ENCODE measurements around the gene NCOR2.

The NCOR2 gene

GRCh38 chr12:124551268-124552144 lies 15.9 kb downstream of the NCOR2 start:
- Histone ChIP-seq H3K36me3 (ENCODE audit: control insufficient read depth, insufficient read depth, low read length) (no peaks in the 10 kb centered on the region), H3K4me3 (ENCODE audit: insufficient read depth, low read depth, low read length) (no peak overlapping the region), H3K9me3 (ENCODE audit: control insufficient read depth, low read length) (no peaks in the 10 kb centered on the region), H3K4me1 (ENCODE audit: control insufficient read depth, insufficient read depth, low read length) (peaks cover 30% of the 10 kb centered on the region), H3K27me3 (ENCODE audit: control insufficient read depth, insufficient read depth, low read length, poor library complexity, severe bottlenecking) (no peaks in the 10 kb centered on the region), H3K27ac (ENCODE audit: insufficient read depth, low read depth, low read length, poor library complexity, severe bottlenecking) (peak overlapping the region; percentile 74)
- WGBS, 2 experiments: 42 to 43% methylated on average over 25 of the region's 25 CpGs

DNA sequence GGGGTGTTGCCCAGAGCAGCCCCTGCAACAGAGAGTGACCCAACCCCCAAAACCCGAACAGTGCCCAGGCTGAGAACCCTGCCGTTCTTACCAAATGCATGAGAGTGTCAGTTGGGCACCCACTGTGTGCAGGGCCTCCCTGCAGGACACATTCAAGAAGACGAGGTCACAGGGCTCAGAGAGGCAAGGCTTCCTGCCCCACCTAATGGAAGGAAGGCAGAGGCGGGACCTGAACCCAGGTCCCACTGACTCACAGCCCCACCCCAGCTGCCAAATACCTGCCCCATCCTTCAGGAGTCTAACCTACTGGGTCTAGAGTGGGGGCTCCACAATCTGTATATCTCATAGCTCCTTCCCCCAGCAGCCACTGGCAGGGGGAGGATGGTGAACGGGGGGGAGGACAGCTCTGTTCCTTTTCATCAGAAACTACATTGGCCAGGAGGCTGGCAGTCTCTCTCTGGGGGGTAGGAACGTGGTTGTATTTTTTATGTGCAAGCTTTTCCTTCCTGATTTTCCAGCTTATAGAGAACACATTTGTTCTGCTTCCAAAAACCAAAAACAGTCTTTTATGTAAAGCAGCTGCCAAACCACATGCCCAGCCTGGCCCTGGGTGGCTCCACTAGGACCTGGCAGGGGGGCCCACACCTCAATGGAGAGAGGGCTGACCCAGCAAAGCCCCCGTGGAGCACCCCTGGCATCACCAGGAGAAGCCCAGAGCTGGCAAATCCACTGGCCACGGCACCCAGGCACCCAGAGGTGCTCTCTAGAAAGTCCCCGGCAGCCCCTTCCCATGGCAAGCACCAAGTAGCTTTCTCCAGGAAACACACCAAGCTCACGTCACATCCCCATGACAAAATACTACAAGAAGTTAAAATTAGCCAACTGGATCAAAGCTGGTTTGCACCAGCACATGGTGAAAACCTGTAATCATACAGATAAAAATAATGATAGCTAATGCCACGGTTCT lies 17.0 kb downstream of the NCOR2 start:
- WGBS, 2 experiments: 82 to 85% methylated on average over 10 to 11 of the region's 11 CpGs
- H3K4me1 ChIP-seq (ENCODE audit: control insufficient read depth, insufficient read depth, low read length): peaks cover 39% of the 10 kb centered on the region
- H3K4me3 ChIP-seq (ENCODE audit: insufficient read depth, low read depth, low read length): no peak overlapping the region
- H3K36me3 ChIP-seq (ENCODE audit: control insufficient read depth, insufficient read depth, low read length): no peaks in the 10 kb centered on the region
- no peak overlapping the region for H3K27ac ChIP-seq (ENCODE audit: insufficient read depth, low read depth, low read length, poor library complexity, severe bottlenecking)
- no peaks in the 10 kb centered on the region for H3K27me3 ChIP-seq (ENCODE audit: control insufficient read depth, insufficient read depth, low read length, poor library complexity, severe bottlenecking)
- no peaks in the 10 kb centered on the region for H3K9me3 ChIP-seq (ENCODE audit: control insufficient read depth, low read length)

DNA sequence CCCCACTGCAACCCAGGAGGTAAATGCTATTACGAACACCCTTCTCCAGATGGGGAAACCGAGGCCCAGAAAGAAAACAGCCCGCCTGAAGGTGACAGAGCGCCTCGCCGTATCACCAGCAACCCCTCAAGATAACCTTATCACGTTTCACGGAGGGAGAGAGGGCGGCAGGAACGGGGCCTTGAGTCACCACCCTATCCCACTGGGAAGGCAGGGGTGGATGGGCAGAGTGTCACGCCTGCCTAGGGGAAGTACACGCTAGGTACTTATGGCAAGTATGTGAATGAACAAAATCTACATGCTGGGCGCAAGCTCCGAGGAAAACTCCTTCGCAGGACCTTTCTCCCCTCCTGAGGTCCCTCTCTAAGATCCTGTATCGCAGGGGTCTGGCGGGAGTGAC lies 17.8 kb downstream of the NCOR2 start:
- H3K27me3 ChIP-seq (ENCODE audit: control insufficient read depth, insufficient read depth, low read length, poor library complexity, severe bottlenecking): no peaks in the 10 kb centered on the region
- H3K9me3 ChIP-seq (ENCODE audit: control insufficient read depth, low read length): no peaks in the 10 kb centered on the region
- no peak overlapping the region for H3K27ac ChIP-seq (ENCODE audit: insufficient read depth, low read depth, low read length, poor library complexity, severe bottlenecking)
- no peaks in the 10 kb centered on the region for H3K36me3 ChIP-seq (ENCODE audit: control insufficient read depth, insufficient read depth, low read length)
- H3K4me1 ChIP-seq (ENCODE audit: control insufficient read depth, insufficient read depth, low read length): peaks cover 43% of the 10 kb centered on the region
- H3K4me3 ChIP-seq (ENCODE audit: insufficient read depth, low read depth, low read length): no peak overlapping the region
- 89 to 94% methylated on average over 17 of the region's 17 CpGs for WGBS, 2 experiments

DNA sequence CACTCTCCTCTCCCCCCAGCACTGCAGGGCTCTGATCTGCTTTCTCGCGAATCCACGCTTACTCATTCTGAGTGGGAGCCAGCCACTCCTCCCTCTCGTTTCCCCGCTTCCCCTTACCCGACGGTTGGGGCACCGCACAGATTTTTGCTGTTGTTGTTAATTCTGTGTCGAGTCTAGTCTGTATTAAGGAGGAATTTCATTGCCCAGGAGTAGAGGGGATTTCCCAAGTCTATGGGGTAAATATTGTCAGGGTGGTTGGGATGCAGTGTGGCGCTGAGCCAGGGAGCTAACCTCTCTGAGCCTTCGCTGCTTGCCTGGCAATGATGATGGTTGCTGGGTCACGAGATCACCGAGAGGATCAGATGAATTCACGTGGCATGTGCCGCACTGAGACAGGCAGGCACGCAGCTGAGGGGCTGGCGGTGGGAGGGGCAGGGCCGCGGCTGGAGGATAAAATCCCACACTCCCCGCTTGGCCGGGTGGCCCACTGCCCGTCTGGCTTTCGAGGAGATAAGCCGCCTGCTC lies 18.5 kb downstream of the NCOR2 start:
- Histone ChIP-seq H3K27ac (ENCODE audit: insufficient read depth, low read depth, low read length, poor library complexity, severe bottlenecking) (no peak overlapping the region), H3K27me3 (ENCODE audit: control insufficient read depth, insufficient read depth, low read length, poor library complexity, severe bottlenecking) (no peaks in the 10 kb centered on the region), H3K9me3 (ENCODE audit: control insufficient read depth, low read length) (no peaks in the 10 kb centered on the region), H3K4me1 (ENCODE audit: control insufficient read depth, insufficient read depth, low read length) (peaks cover 50% of the 10 kb centered on the region), H3K4me3 (ENCODE audit: insufficient read depth, low read depth, low read length) (no peak overlapping the region), H3K36me3 (ENCODE audit: control insufficient read depth, insufficient read depth, low read length) (no peaks in the 10 kb centered on the region)
- WGBS, 2 experiments: 85 to 86% methylated on average over 24 of the region's 24 CpGs

DNA sequence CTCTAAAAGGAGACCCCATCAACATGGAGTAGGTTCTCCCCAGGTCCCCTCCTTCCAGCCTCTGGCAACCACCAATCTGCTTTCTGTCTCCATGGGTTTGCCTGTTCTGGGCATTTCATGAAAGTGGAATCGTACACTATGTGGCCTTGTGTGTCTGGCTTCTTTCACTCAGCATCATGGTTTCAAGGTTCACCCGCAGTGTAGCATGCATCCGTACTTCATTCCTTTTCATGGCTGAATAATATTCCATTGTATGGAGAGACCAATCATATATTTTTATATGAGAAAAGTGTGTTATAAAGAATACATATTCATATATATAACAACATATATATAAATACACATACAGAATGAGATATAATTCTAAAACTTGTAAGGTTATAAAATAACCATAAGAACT lies 19.8 kb downstream of the NCOR2 start:
- H3K4me1 ChIP-seq (ENCODE audit: control insufficient read depth, insufficient read depth, low read length): peaks cover 61% of the 10 kb centered on the region
- 95 to 98% methylated on average over 2 to 3 of the region's 3 CpGs for WGBS, 2 experiments

DNA sequence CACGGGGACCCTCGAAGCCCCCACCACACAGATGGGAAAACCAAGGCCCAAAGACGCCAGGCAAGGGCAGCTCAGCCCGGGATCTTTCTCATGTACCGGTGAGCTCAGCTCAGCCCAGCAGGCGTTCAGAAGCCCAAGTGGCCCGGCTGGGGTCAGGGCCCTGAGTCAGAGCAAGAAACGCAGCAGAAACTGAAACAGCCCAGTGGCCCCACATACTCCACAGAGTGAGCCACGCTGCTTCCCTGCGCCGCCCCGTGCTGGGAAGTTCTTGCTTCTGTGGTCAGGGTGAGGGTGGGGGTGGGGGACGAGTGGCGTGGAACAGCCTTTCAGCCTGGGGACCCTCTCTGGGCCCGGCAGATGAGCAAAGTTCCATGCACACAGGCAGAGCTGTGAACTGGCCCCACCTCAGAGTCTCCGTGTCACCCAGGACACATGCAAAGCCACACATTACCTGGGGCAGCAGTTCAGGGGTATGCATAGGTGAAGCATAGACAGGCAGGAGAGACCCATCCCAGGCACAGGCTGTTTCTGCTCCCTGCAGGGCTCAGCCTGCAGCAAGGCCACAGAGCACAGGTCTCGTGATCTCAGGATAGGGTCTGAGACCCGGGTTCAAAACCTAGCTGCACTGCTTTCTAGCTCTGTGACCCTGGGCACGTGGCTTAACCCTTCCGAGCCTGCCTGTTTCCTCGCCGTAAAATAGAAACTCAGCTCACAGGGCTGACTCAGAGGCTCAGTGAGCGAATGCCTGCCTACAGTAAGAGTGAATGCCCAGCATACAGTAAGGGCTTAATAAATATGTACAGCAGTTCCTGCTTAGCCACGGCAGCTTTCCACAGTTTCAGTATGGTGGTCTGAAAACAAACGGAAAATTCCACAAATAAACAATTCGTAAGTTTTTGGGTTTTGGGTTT lies 21.6 kb downstream of the NCOR2 start:
- Histone ChIP-seq H3K9me3 (ENCODE audit: control insufficient read depth, low read length) (no peaks in the 10 kb centered on the region), H3K36me3 (ENCODE audit: control insufficient read depth, insufficient read depth, low read length) (no peaks in the 10 kb centered on the region), H3K27ac (ENCODE audit: insufficient read depth, low read depth, low read length, poor library complexity, severe bottlenecking) (no peak overlapping the region), H3K4me3 (ENCODE audit: insufficient read depth, low read depth, low read length) (no peak overlapping the region), H3K27me3 (ENCODE audit: control insufficient read depth, insufficient read depth, low read length, poor library complexity, severe bottlenecking) (no peaks in the 10 kb centered on the region), H3K4me1 (ENCODE audit: control insufficient read depth, insufficient read depth, low read length) (peaks cover 55% of the 10 kb centered on the region)
- 87% methylated on average over 26 of the region's 26 CpGs for WGBS, 2 experiments

More for the DNA sequence above, 19.8 kb downstream of the NCOR2 start:
- no peak overlapping the region for H3K27ac ChIP-seq (ENCODE audit: insufficient read depth, low read depth, low read length, poor library complexity, severe bottlenecking)
- H3K4me3 ChIP-seq (ENCODE audit: insufficient read depth, low read depth, low read length): no peak overlapping the region
- H3K9me3 ChIP-seq (ENCODE audit: control insufficient read depth, low read length): no peaks in the 10 kb centered on the region
- H3K27me3 ChIP-seq (ENCODE audit: control insufficient read depth, insufficient read depth, low read length, poor library complexity, severe bottlenecking): no peaks in the 10 kb centered on the region
- no peaks in the 10 kb centered on the region for H3K36me3 ChIP-seq (ENCODE audit: control insufficient read depth, insufficient read depth, low read length)

DNA sequence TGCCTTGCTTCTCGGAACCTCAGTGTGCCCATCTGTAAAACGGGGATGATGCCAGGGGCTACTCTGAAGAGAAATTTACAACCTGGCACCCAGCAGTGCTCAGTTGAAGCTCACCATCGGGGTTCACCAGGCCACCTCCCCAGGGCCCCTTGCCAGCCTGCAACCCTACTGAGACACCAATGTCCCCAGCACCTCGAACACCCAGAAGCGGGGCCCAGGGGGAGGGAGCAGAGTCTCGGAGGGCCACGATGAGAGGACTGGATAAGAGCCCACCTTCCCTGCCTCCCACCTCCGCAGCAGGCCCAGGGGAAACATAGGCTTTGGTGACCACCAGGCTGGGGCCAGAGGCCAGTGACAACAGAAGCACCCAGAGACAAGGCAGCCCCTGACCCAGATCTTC lies 22.4 kb downstream of the NCOR2 start:
- Histone ChIP-seq H3K27ac (ENCODE audit: insufficient read depth, low read depth, low read length, poor library complexity, severe bottlenecking) (no peak overlapping the region), H3K36me3 (ENCODE audit: control insufficient read depth, insufficient read depth, low read length) (no peaks in the 10 kb centered on the region), H3K4me1 (ENCODE audit: control insufficient read depth, insufficient read depth, low read length) (peaks cover 47% of the 10 kb centered on the region), H3K4me3 (ENCODE audit: insufficient read depth, low read depth, low read length) (no peak overlapping the region), H3K27me3 (ENCODE audit: control insufficient read depth, insufficient read depth, low read length, poor library complexity, severe bottlenecking) (no peaks in the 10 kb centered on the region), H3K9me3 (ENCODE audit: control insufficient read depth, low read length) (no peaks in the 10 kb centered on the region)
- 83 to 84% methylated on average over 8 of the region's 8 CpGs for WGBS, 2 experiments

- Histone ChIP-seq H3K27me3 (ENCODE audit: control insufficient read depth, insufficient read depth, low read length, poor library complexity, severe bottlenecking) (no peaks in the 10 kb centered on the region), H3K36me3 (ENCODE audit: control insufficient read depth, insufficient read depth, low read length) (no peaks in the 10 kb centered on the region), H3K4me1 (ENCODE audit: control insufficient read depth, insufficient read depth, low read length) (peaks cover 49% of the 10 kb centered on the region), H3K27ac (ENCODE audit: insufficient read depth, low read depth, low read length, poor library complexity, severe bottlenecking) (peak overlapping the region; percentile 83), H3K4me3 (ENCODE audit: insufficient read depth, low read depth, low read length) (no peak overlapping the region), H3K9me3 (ENCODE audit: control insufficient read depth, low read length) (no peaks in the 10 kb centered on the region)
- WGBS, 2 experiments: 66% methylated on average over 16 of the region's 16 CpGs
These were observed 23.0 kb downstream of the NCOR2 start for GRCh38 chr12:124544311-124544970.

All from ectodermal cell (in vitro differentiated cells).